MM.1S (cell line): ENCODE measurements around the gene ZNF335.
A peak's percentile ranks its signal among the peaks of the same experiment; 100 is the strongest.

Source experiments
- DNase-seq: peaks from one replicate; pipeline ENCODE4 v3.0.0-alpha.2; 2015
- H2AFZ ChIP-seq: fragments of 300-600 bp; sonication (generic); 2 replicates; pipeline ENCODE4 v1.6.0; 2016; ENCODE audit warnings: antibody characterized with exemption, low read length
- H3F3A ChIP-seq: fragments of 300-600 bp; sonication (generic); 2 replicates; pipeline ENCODE4 v1.6.1; 2016; ENCODE audit warnings: mild to moderate bottlenecking, antibody characterized with exemption, low read length, moderate library complexity, mixed read lengths; ENCODE audit not compliant: insufficient read depth
- H3K27ac ChIP-seq: fragments of 300-600 bp; sonication (generic); 2 replicates; pipeline ENCODE4 v1.5.1; 2016; ENCODE audit warnings: mild to moderate bottlenecking, low read length
- H3K27me3 ChIP-seq: fragments of 300-600 bp; sonication (generic); replicated peaks from 2 replicates; pipeline ENCODE4 v1.6.0; 2016; ENCODE audit warnings: low read length; ENCODE audit not compliant: insufficient read depth
- H3K36me3 ChIP-seq: fragments of 300-600 bp; sonication (generic); replicated peaks from 2 replicates; pipeline ENCODE4 v1.6.1; 2016; ENCODE audit warnings: mild to moderate bottlenecking, low read length, mixed read lengths; ENCODE audit not compliant: insufficient read depth
- H3K4me1 ChIP-seq: fragments of 300-600 bp; sonication (generic); 2 replicates; pipeline ENCODE4 v1.6.1; 2016; ENCODE audit warnings: low read length, mixed read lengths
- H3K4me2 ChIP-seq: fragments of 300-600 bp; sonication (generic); 2 replicates; pipeline ENCODE4 v1.6.0; 2016; ENCODE audit warnings: low read depth, low read length
- H3K4me3 ChIP-seq: fragments of 300-600 bp; sonication (generic); 2 replicates; pipeline ENCODE4 v1.5.1; 2016; ENCODE audit warnings: low read length, mixed read lengths
- H3K79me2 ChIP-seq: fragments of 300-600 bp; sonication (generic); 2 replicates; pipeline ENCODE4 v1.6.1; 2016; ENCODE audit warnings: mixed run types, low read length, mixed read lengths
- H3K9ac ChIP-seq: fragments of 300-600 bp; sonication (generic); 2 replicates; pipeline ENCODE4 v1.6.1; 2016; ENCODE audit warnings: low read length, mixed read lengths
- H3K9me2 ChIP-seq: fragments of 300-600 bp; sonication (generic); replicated peaks from 2 replicates; pipeline ENCODE4 v1.6.1; 2016; ENCODE audit warnings: mild to moderate bottlenecking, low read length, mixed read lengths; ENCODE audit not compliant: insufficient read depth
- H3K9me3 ChIP-seq: fragments of 300-600 bp; sonication (generic); replicated peaks from 2 replicates; pipeline ENCODE4 v1.6.1; 2016; ENCODE audit warnings: mild to moderate bottlenecking, low read length, mixed read lengths; ENCODE audit not compliant: insufficient read depth
- H4K20me1 ChIP-seq: fragments of 300-600 bp; sonication (generic); 2 replicates; pipeline ENCODE4 v1.6.1; 2016; ENCODE audit warnings: mild to moderate bottlenecking, low read length, moderate library complexity, mixed read lengths; ENCODE audit not compliant: insufficient read depth
- CTCF ChIP-seq: fragments of 300-600 bp; sonication (generic); IDR thresholded peaks from 2 replicates; pipeline ENCODE4 v1.5.1; 2016; ENCODE audit warnings: antibody characterized with exemption, low read length, mixed read lengths
- EZH2 ChIP-seq: fragments of 300-600 bp; sonication (generic); optimal IDR thresholded peaks from 2 replicates; pipeline ENCODE3; 2017; ENCODE audit warnings: low read depth, mild to moderate bottlenecking, antibody characterized with exemption, low read length, mixed read lengths
- EZH2phosphoT487 ChIP-seq: fragments of 300-600 bp; sonication (generic); IDR thresholded peaks from 2 replicates; pipeline ENCODE4 v1.6.1; 2018; ENCODE audit warnings: antibody characterized with exemption, low read length

Gene ZNF335

GRCh38 chr20:45911486-45912343, 60.3 kb downstream of the ZNF335 start, which contains the start of gene PLTP:
TSS of gene PLTP (minus strand) at chr20:45912155. CDS start at chr20:45911452, 703 bp downstream.
- Histone ChIP-seq H3K9ac (peak within 1 kb of the TSS; percentile 36; the same call in 1 of the 2 replicates), H3K27me3 (peaks cover 14% of the 10 kb centered on the region; the same call in 1 of the 2 replicates), H3K4me2 (peak within 1 kb of the TSS; percentile 99), H3F3A (no peaks in the 10 kb centered on the region), H3K9me3 (no peaks in the 10 kb centered on the region), H3K4me1 (peaks cover 3% of the 10 kb centered on the region; the same call in 1 of the 2 replicates), H3K9me2 (no peaks in the 10 kb centered on the region), H3K27ac (no peak within 1 kb of the TSS), H3K4me3 (peak within 1 kb of the TSS; percentile 61), H2AFZ (peak within 1 kb of the TSS; percentile 96), H3K79me2 (no peaks in the 10 kb centered on the region), H4K20me1 (no peaks in the 10 kb centered on the region), H3K36me3 (no peaks in the 10 kb centered on the region)
- TF ChIP-seq EZH2phosphoT487 = no peak
- no peak for TF ChIP-seq EZH2
- no peak for TF ChIP-seq CTCF
- no peak for DNase-seq

- Histone ChIP-seq H3K4me1 (peaks cover 3% of the 10 kb centered on the region; the same call in 1 of the 2 replicates), H2AFZ (peak overlapping the region; percentile 96), H4K20me1 (no peaks in the 10 kb centered on the region), H3K27me3 (peaks cover 14% of the 10 kb centered on the region; the same call in 1 of the 2 replicates), H3F3A (no peaks in the 10 kb centered on the region), H3K4me2 (peak overlapping the region; percentile 99), H3K79me2 (no peaks in the 10 kb centered on the region), H3K4me3 (peak overlapping the region; percentile 61), H3K27ac (no peak overlapping the region), H3K36me3 (no peaks in the 10 kb centered on the region), H3K9ac (peak overlapping the region; percentile 36; the same call in 1 of the 2 replicates), H3K9me3 (no peaks in the 10 kb centered on the region), H3K9me2 (no peaks in the 10 kb centered on the region)
- no peak for TF ChIP-seq EZH2phosphoT487
- no peak for TF ChIP-seq CTCF
- no peak for TF ChIP-seq EZH2
- peak; percentile 98 for DNase-seq
Measured at GRCh38 chr20:45910670-45911485, 61.1 kb downstream of the ZNF335 start.

GRCh38 chr20:45909817-45910669, 62.0 kb downstream of the ZNF335 start:
- peak overlapping the region; percentile 99; the same call in 1 of the 2 replicates for H3K4me2 ChIP-seq
- no peaks in the 10 kb centered on the region for H3K9me2 ChIP-seq
- peak overlapping the region; percentile 18; the same call in 1 of the 2 replicates for H3K4me3 ChIP-seq
- peaks cover 14% of the 10 kb centered on the region; the same call in 1 of the 2 replicates for H3K27me3 ChIP-seq
- no peaks in the 10 kb centered on the region for H3K9me3 ChIP-seq
- no peak overlapping the region for H3K9ac ChIP-seq
- DNase-seq = no peak
- no peaks in the 10 kb centered on the region for H4K20me1 ChIP-seq
- TF ChIP-seq CTCF (no peak), EZH2 (no peak), EZH2phosphoT487 (no peak)
- H3K36me3 ChIP-seq = no peaks in the 10 kb centered on the region
- H3K4me1 ChIP-seq = peaks cover 3% of the 10 kb centered on the region; the same call in 1 of the 2 replicates
- no peaks in the 10 kb centered on the region for H3F3A ChIP-seq
- no peaks in the 10 kb centered on the region for H3K79me2 ChIP-seq
- H2AFZ ChIP-seq = peak overlapping the region; percentile 28
- H3K27ac ChIP-seq = no peak overlapping the region
